Esophagus squamous epithelium (tissue), 5 donors: ENCODE results near the gene CD93. TPM values are rescaled to one million over a fixed set of nuclear protein-coding genes. Genes with fewer than 3 reads are reported as not detected.

Source experiments
- DNase-seq: peaks from one replicate; lab custom pipeline; 2025; lab: John Stamatoyannopoulos, UW
- H3K27ac ChIP-seq, 4 donors: fragments of 200-600 bp; sonication (generic); one replicate each; pipeline ENCODE4 v1.5.1; 2016 to 2019; ENCODE audit warnings: mild to moderate bottlenecking in 1 of 4
- H3K27me3 ChIP-seq, 4 donors: fragments of 200-600 bp; sonication (generic); 1 replicate in 3 of 4; 2 replicates in 1 of 4; pipeline versions ENCODE4 v1.5.1 to v1.6.0; 2017 to 2021; ENCODE audit warnings: antibody characterized with exemption in 1 of 4
- H3K36me3 ChIP-seq, 3 donors: fragments of 200-600 bp; sonication (generic); one replicate each; pipeline ENCODE4 v1.5.1; 2016 to 2019
- H3K4me1 ChIP-seq, 3 donors: fragments of 200-600 bp; sonication (generic); one replicate each; pipeline ENCODE4 v1.5.1; 2017 to 2019
- H3K4me3 ChIP-seq, 4 donors: fragments of 200-600 bp; sonication (generic); 1 replicate in 3 of 4; 2 replicates in 1 of 4; pipeline ENCODE4 v1.5.1; 2016 to 2019; ENCODE audit warnings: mild to moderate bottlenecking in 2 of 4, moderate library complexity in 1 of 4
- H3K9me3 ChIP-seq, 3 donors: fragments of 200-600 bp; sonication (generic); one replicate each; pipeline ENCODE4 v1.5.1; 2016 to 2019
- CTCF ChIP-seq, 6 experiments: fragments of 450-650 bp in 4 of 6; fragments of 200-600 bp in 2 of 6; sonication (generic) in 2 of 6; IDR thresholded peaks; one replicate each; pipeline ENCODE4 v1.5.1; 2016 to 2019; ENCODE audit warnings: antibody characterized with exemption in 6 of 6, mild to moderate bottlenecking in 4 of 6, moderate library complexity in 4 of 6
- POLR2A ChIP-seq, 4 donors: fragments of 450-650 bp; IDR thresholded peaks; one replicate each; pipeline ENCODE4 v1.6.1; 2017; ENCODE audit warnings: antibody characterized with exemption in 4 of 4, mild to moderate bottlenecking in 4 of 4, moderate library complexity in 3 of 4
- WGBS, 2 donors: methylation state at CpG; one replicate each; pipeline ENCODE4 v1.1.5; 2018; 5-methylcytosine and 5-hydroxymethylcytosine counted together
- intact Hi-C: fragments of 100-400 bp; cut with DNase I; formaldehyde crosslinking; loops from one replicate; pipeline ENCODE4 v1.15.0; 2022
- total RNA-seq, 4 donors: library from RNA; depleted of rRNA; stranded (reverse); fragments of >200 nt; gene quantifications; one replicate each; pipeline ENCODE4 v1.1.0, GENCODE V29; 2016
- donor health status: DM: yes; HTN: yes; CAD: no.

Gene CD93
- total RNA-seq, 4 donors from 2014 or later: 4.5 to 22.9 (median 14.6) TPM

GRCh38 chr20:23107466-23107865 lies 21.3 kb upstream of the CD93 start:
- DNase-seq: no peak
- TF ChIP-seq CTCF (IDR thresholded peaks at IDR 0.05) (no peak), POLR2A (IDR thresholded peaks at IDR 0.05) (no peak)

DNA sequence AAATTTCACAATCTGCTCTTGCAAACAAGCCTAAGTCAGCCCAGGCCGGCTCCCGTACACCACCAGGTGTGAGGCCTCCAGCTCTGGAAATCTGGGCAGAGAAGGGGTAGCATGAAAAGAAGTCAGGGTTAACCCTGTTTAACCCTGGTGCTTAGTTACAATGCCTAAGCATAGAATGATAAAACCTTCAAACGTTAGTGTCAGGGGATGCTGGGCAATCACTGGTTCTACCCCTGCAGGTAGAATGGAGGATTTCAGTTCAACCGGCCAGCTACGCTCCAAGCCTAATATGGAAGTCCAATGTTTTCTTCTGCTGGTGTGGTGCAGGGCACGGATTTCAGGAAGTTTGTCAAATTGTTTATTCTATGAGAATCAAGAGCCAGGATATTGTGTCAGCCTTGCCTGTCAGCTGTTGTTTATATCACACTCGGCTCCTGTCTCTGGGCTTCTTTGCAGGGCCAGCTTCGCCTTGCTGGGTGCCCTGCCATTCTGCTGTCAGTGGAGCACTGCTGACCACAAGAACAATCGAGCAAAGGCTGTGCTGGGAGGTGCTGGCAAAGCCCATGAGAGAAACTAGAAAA lies 20.2 kb upstream of the CD93 start:
- no peak for DNase-seq
- intact Hi-C loops: no loop called here
- Histone ChIP-seq H3K4me1 (peaks cover 10 to 70% (median 48%) of the 10 kb centered on the region in 3 donors), H3K9me3 (no peaks in the 10 kb centered on the region), H3K27me3 (no peaks in the 10 kb centered on the region), H3K36me3 (no peaks in the 10 kb centered on the region), H3K27ac (peak overlapping the region; percentile 22 to 68 (median 55)), H3K4me3 (no peak overlapping the region)
- 55 to 58% methylated on average over 7 to 9 of the region's 9 CpGs for WGBS, 2 donors
- TF ChIP-seq CTCF (IDR thresholded peaks at IDR 0.05) (peak in 4 of 6 experiments; percentile 20 to 45 (median 28)), POLR2A (IDR thresholded peaks at IDR 0.05) (peak in 1 of 4 donors; percentile 37)

More at GRCh38 chr20:23107466-23107865, 21.3 kb upstream of the CD93 start:
- Histone ChIP-seq H3K9me3 (no peaks in the 10 kb centered on the region), H3K27me3 (no peaks in the 10 kb centered on the region), H3K4me3 (no peak overlapping the region), H3K4me1 (peaks cover 5 to 59% (median 40%) of the 10 kb centered on the region in 3 donors), H3K36me3 (no peaks in the 10 kb centered on the region), H3K27ac (peak overlapping the region in 2 of 4 donors; percentile 50 to 60)
- WGBS, 2 donors: 48 to 54% methylated on average over 3 of the region's 3 CpGs
- intact Hi-C loops: no loop called here

GRCh38 chr20:23105193-23105592 lies 19.1 kb upstream of the CD93 start:
- intact Hi-C loops: no loop called here
- Histone ChIP-seq H3K4me1 (peaks cover 10 to 82% (median 55%) of the 10 kb centered on the region in 3 donors), H3K9me3 (no peaks in the 10 kb centered on the region), H3K4me3 (no peak overlapping the region), H3K36me3 (no peaks in the 10 kb centered on the region), H3K27ac (peak overlapping the region in 3 of 4 donors; percentile 6 to 68 (median 60)), H3K27me3 (no peaks in the 10 kb centered on the region)
- 6 to 27% methylated on average over 2 of the region's 3 CpGs for WGBS, 2 donors
- no peak for DNase-seq
- TF ChIP-seq CTCF (IDR thresholded peaks at IDR 0.05) (no peak), POLR2A (IDR thresholded peaks at IDR 0.05) (no peak)

DNA sequence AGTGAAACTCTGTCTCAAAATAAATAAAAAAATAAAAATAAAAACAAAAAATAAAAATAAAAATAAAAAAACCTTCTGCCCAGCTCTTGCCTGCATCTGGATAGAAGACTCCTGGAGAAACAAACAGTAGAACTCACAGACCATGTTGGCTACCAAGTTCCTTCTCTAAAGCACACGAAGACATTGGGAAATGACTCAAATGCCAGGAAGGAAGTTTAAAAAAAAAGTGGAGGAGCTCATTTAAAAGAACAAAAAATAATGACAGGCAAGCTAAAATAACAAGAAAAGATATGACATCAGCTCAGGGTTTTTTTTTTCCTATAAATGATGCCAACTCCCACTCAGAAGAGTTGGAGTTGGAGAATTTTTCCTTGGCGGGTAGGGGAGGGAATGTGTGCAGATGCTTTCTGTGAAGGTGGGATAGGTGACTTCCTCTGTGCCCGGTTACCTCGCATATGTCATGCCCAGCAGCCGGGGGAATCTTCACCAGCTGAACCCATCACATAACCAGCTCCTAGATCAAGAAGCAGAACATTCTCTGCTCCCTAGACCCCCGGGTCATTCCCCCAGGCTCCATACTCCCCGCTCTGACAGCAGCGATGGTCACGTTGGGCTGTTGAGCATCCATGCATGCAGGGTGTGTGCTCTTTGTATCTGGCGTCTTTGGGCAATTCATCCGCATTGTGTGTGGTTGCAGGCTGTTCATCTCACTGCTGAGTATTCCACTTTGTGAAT lies 17.3 kb upstream of the CD93 start:
- peak overlapping the region; percentile 55 to 87 (median 78) for H3K27ac ChIP-seq
- no peak for TF ChIP-seq CTCF (IDR thresholded peaks at IDR 0.05)
- TF ChIP-seq POLR2A (IDR thresholded peaks at IDR 0.05): no peak
- no peak for DNase-seq
- intact Hi-C loops: no loop called here
- no peaks in the 10 kb centered on the region for H3K36me3 ChIP-seq
- H3K4me3 ChIP-seq: no peak overlapping the region
- H3K4me1 ChIP-seq: peaks cover 21 to 99% (median 68%) of the 10 kb centered on the region in 3 donors
- no peaks in the 10 kb centered on the region for H3K27me3 ChIP-seq
- 68 to 78% methylated on average over 10 to 11 of the region's 11 CpGs for WGBS, 2 donors
- H3K9me3 ChIP-seq: no peaks in the 10 kb centered on the region
